ENCODE data around the gene CXCL11. TPM values are rescaled to one million over a fixed set of nuclear protein-coding genes. Genes with fewer than 3 reads are reported as not detected.
"Not testable (repeated sequence)": the region's sequence is repeated elsewhere in the genome, so short reads cannot be mapped to it uniquely, and the experiment has no call there.

Gene CXCL11
- total and polyA plus RNA-seq, 9 of the 15 experiments (the other 6 are each of a cell fraction or from before 2014, with no cell fraction given): 2.1 to 9.1 (median 4.5) TPM

DNA sequence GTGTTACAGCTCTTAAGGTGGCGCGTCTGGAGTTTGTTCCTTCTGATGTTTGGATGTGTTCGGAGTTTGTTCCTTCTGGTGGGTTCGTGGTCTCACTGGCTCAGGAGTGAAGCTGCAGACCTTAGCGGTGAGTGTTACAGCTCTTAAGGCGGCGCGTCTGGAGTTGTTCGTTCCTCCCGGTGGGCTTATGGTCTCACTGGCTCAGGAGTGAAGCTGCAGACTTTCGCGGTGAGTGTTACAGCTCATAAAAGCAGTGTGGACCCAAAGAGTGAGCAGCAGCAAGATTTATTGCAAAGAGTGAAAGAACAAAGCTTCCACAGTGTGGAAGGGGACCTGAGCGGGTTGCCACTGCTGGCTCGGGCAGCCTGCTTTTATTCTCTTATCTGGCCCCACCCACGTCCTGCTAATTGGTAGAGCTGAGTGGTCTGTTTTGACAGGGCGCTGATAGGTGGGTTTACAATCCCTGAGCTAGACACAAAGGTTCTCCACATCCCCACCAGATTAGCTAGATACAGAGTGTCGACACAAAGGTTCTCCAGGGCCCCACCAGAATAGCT lies 14.1 kb upstream of the CXCL11 start:
- intact Hi-C loops (cut with micrococcal nuclease); H3K4me1 ChIP-seq (replicated peaks in 1 of 2; ENCODE audit: control insufficient read depth in 2 of 2, insufficient read depth in 2 of 2, low read length in 2 of 2); H3K27ac ChIP-seq (ENCODE audit: extremely low read depth, low read depth, low read length); H3K36me3 ChIP-seq (ENCODE audit: control insufficient read depth, insufficient read depth, low read length); CTCF ChIA-PET (ENCODE audit: low intra/inter-chr PET ratio); H3K9me1 ChIP-seq (ENCODE audit: control insufficient read depth, insufficient read depth, low read length); ATAC-seq; H3K27me3 ChIP-seq (ENCODE audit: control insufficient read depth in 2 of 2, insufficient read depth in 2 of 2, low read length in 2 of 2); H3K79me2 ChIP-seq (ENCODE audit: control insufficient read depth, insufficient read depth, low read length); H4K20me1 ChIP-seq (replicated peaks; ENCODE audit: control insufficient read depth, insufficient read depth, low read length); FAIRE-seq; H3K9me3 ChIP-seq (replicated peaks; ENCODE audit: control insufficient read depth, insufficient read depth, low read depth, low read length); in situ Hi-C loops (cut with MboI): not testable (repeated sequence)
- Histone ChIP-seq H3K4me3 (peak overlapping the region; percentile 44), H3K4me2 (ENCODE audit: insufficient read depth, low read length) (peak overlapping the region; percentile 60; the same call in 1 of the 2 replicates), H3K9ac (ENCODE audit: insufficient read depth in 1 of 2, low read depth in 2 of 2, low read length in 2 of 2) (peak overlapping the region; percentile 57 to 68; a peak in 2 of 4 replicates), H2AFZ (ENCODE audit: low read depth, low read length) (0 out of 2 replicates have a peak overlapping the region, but pooled peaks have one; percentile 44)
- TF ChIP-seq POLR2B (IDR thresholded peaks at IDR 0.05; ENCODE audit: low read depth, partially characterized antibody): peak; percentile 50
- peak; percentile 80 for TF ChIP-seq POLR2A (conservative IDR thresholded peaks at IDR 0.05)
- peak; percentile 28 for TF ChIP-seq NFYB (IDR thresholded peaks at IDR 0.05; ENCODE audit: extremely low read depth, insufficient read length)
- TF ChIP-seq POLR2G (IDR thresholded peaks at IDR 0.05; ENCODE audit: low read depth, low read length): 0 out of 2 replicates have a peak, but pooled peaks have one; percentile 23
- TF ChIP-seq POLR2H (tag; IDR thresholded peaks at IDR 0.05; ENCODE audit: low read depth): peak; percentile 67
- TF ChIP-seq MTA3 (IDR thresholded peaks at IDR 0.05; ENCODE audit: borderline replicate concordance): peak; percentile 54
- TF ChIP-seq SUPT5H (IDR thresholded peaks at IDR 0.05): peak; percentile 69
- TF ChIP-seq RBFOX2 (IDR thresholded peaks at IDR 0.05; ENCODE audit: low read depth, low read length): peak; percentile 57
- BruUV-seq (replicated peaks): TSS peak; percentile 64
- DNase-seq (ENCODE audit: extremely low read depth in 1 of 4, low spot score in 3 of 4): peak in 1 of 4 experiments; percentile 25
- WGBS (ENCODE audit: insufficient coverage, low coverage, missing lambda C conversion rate): 21% methylated on average over 17 of the region's 17 CpGs
- POLR2A ChIA-PET: interaction anchor here (1.4 kb wide), 1 partner anchor 9 kb away, joined by 5 read pairs; no protein-coding TSS in a partner anchor

- CTCF ChIA-PET (ENCODE audit: low intra/inter-chr PET ratio); BruUV-seq (replicated peaks); H3K4me3 ChIP-seq; H3K4me1 ChIP-seq (replicated peaks in 1 of 2; ENCODE audit: control insufficient read depth in 2 of 2, insufficient read depth in 2 of 2, low read length in 2 of 2); H3K27me3 ChIP-seq (ENCODE audit: control insufficient read depth in 2 of 2, insufficient read depth in 2 of 2, low read length in 2 of 2); DNase-seq (ENCODE audit: extremely low read depth in 1 of 4, low spot score in 3 of 4); H3K9me3 ChIP-seq (replicated peaks; ENCODE audit: control insufficient read depth, insufficient read depth, low read depth, low read length); H2AFZ ChIP-seq (ENCODE audit: low read depth, low read length); in situ Hi-C loops (cut with MboI); H3K4me2 ChIP-seq (ENCODE audit: insufficient read depth, low read length); FAIRE-seq; intact Hi-C loops (cut with micrococcal nuclease); ATAC-seq; H3K27ac ChIP-seq (ENCODE audit: extremely low read depth, low read depth, low read length); POLR2A ChIA-PET; H4K20me1 ChIP-seq (replicated peaks; ENCODE audit: control insufficient read depth, insufficient read depth, low read length); H3K9ac ChIP-seq (ENCODE audit: insufficient read depth in 1 of 2, low read depth in 2 of 2, low read length in 2 of 2); H3K9me1 ChIP-seq (ENCODE audit: control insufficient read depth, insufficient read depth, low read length); H3K79me2 ChIP-seq (ENCODE audit: control insufficient read depth, insufficient read depth, low read length); H3K36me3 ChIP-seq (ENCODE audit: control insufficient read depth, insufficient read depth, low read length): not testable (repeated sequence)
- WGBS (ENCODE audit: insufficient coverage, low coverage, missing lambda C conversion rate): 28% methylated on average over 3 of the region's 4 CpGs
Observed at GRCh38 chr4:76044686-76045085, 8.8 kb upstream of the CXCL11 start.
